SK-N-MC (cell line): ENCODE results near the gene ADD1.

ENCODE experiments used
- EZH2 ChIP-seq: fragments of 200-600 bp; sonication (generic); IDR thresholded peaks from one replicate; pipeline ENCODE4 v1.6.1; 2017; ENCODE audit warnings: antibody characterized with exemption
- POLR2AphosphoS5 ChIP-seq: IDR thresholded peaks from 2 replicates; pipeline ENCODE4 v1.6.1; 2012; ENCODE audit warnings: mild to moderate bottlenecking, low read depth, low read length, borderline replicate concordance

DNA sequence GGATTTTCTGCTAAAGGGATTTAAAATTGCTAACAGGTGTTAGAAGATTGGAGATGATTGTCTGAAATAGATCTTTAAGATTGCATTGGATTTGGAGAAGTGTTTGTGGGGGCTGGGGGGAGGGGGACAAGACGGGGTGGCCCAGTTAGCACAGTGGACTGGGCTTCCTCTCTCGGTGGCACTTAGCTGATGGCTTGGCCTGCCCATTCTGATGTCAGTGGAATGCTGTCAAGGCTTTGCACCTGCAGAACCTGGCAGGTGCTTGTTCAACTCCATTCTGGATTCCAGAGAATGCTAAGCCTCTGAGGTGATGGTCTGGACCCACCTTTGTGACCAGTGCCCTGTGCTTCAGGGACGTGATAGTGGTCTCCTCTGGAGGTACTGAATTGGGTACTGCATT lies 43.7 kb downstream of the ADD1 start:
- TF ChIP-seq POLR2AphosphoS5 (no peak), EZH2 (no peak)
